ENCODE results near the gene HAUS8.
A peak's percentile ranks its signal among the peaks of the same experiment; 100 is the strongest.

Gene HAUS8

DNA sequence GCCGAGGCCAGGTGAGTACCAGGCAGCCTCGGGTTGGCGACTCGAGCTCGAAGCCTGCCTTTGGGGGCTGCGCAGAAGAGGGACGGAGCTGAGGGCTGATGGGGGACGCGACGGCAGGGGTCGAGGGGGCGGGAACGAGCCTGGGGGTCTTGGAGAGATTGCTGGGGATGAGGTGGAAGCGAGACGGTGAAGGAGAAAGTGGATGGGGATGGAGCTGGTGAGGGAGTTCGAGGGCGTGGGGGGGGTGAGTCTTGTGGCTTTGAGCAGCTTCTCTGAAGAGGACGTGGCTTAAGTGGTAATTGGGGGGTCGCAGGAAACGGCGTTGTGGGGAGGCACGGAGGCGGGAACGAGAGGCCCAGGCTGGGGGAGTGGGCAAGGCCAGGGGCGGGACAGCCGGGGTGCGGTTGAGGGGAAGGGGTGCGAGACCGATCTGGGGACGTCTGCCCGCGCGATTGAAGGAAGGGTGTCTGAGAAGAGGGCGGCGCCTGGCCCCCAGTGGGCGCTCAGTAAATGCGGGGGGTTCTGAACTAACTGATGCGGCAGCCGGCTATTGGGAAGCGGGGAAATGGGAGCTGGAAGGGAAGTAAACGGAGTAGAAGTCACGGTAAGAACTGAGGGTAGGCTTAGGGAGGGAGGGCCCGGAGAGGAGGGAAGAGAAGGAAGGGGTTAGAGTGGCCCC is 751 bp upstream of the HAUS8 start:
- DNase-seq, result peak; percentile 56

DNA sequence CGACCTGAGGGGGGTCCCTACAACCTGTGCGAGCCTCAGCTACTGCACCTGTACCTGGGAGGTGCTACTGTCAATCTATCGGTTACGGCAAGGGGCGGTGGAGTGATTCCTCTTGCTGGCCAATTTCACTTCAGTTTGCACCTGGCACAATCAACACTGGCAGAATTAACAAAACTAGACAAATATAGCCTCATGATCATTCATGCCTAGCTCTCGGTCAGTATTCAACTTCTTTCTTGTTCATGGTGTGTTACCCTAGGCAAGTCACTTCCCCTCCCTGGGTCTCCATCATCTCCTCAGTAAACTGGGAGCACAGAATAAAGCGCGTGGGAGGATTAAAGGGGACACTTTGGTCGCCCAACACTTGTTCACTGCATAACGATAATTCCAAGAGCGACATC is 618 bp downstream of the HAUS8 start:
- DNase-seq, result no peak

DNA sequence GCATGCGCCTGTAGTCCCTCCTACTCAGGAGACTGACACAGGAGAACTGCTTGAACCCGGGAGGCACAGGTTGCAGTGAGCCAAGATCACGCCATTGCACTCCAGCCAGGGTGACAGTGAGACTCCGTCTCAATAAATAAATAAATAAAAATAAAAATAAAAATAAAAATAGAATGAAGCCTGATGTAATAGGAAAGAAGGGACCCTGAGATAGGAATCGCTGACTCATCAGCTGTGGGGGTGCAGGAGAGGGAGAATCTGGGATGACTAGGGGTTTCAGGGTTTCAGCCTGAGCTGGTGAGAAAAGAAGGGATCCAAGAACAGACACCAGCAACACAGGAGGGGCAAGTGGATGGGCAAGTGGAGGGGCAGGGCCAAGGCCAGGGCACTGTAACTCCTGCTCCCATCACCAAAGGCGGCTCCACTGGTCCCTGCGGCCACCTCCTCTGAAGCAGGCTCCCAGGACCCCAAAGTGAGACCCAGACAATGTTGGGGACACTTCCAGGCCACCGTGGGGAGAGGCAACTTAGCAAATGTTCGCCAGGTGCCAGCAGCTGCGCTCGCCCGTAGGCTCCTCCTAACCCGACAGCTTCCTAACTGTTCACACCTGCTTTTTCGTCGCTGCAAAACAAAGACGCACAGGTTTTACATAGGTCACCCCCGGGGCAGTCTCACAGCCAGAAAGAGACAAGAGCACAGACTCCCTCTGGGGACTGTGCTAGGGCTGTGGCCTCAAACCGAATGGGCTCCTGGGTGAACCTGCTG is 1.2 kb downstream of the HAUS8 start:
- no peak for DNase-seq

DNA sequence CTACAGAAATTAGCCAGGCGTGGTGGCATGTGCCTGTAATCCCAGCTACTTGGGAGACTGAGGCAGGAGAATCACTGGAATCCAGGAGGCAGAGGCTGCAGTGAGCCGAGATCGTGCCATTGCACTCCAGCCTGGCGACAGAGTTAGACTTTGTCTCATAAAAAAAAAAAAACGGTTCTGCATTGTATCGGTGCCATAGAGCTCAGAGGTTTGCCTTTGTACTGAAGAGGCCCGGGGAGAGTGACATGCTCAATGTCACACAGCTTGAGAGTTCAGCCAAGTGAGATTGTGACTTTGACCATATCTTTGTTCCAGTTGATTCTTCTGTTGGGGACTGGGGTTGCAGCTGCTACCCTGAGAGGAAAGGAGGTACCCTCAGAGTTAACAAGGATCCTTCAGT is 4.3 kb downstream of the HAUS8 start:
- DNase-seq, result no peak

DNA sequence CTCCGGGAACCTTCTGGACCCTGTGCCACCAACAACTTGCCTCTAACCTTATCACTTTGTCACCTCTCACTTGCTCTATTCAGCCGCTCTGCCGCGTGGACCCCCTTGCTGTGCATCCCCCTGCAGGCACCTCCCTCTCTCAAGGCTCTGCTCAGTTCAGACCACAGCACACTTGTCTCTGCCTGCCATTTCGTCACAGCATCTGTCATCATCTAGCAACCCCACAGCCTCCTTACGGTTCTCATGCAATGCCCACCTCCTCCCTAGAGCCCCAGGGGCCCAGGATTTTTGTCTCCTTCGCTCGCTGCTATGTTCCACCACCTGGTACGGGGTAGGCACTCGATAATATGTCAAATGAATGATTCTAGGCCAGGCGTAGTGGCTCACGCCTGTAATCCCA is 4.8 kb downstream of the HAUS8 start:
- DNase-seq, result no peak

DNA sequence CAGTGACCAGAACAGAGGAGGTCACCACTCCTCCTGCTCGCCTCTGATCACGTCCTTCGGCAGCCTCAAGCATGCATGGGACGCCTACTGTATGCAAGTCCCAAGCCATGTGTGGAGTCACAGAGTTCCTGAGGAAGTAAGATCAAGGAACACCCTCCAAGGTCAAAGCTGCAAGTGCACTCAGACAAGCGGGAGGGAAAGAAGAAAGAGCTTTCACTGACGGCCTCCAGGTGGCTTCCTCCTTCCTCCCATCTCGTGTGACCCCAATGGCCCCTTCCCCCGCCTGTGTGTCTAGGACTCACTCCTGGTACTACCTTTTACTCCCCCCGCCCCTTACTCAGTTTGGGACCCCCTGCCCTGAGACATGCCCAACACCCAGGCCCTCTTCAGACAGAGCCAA is 6.1 kb downstream of the HAUS8 start:
- peak; percentile 12 for DNase-seq

DNA sequence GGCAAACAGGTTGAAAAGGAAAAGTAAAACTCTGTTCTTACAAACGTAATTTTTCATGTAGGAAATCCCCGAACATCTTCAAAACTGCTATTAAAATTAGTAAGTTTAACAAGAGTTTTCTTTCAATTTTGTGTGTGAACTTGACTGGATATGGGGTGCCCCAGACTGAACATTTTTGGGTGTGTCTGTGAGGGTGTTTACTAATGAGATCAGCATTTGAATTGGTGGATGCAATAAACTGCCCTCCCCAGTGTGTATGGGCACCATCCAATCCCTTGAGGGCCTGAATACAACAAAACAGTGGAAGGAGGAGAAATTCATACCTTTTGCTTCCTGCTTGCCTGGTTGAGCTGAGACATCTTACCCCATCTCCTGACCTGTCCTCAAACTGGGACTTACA is 11.8 kb downstream of the HAUS8 start:
- no peak for DNase-seq

DNA sequence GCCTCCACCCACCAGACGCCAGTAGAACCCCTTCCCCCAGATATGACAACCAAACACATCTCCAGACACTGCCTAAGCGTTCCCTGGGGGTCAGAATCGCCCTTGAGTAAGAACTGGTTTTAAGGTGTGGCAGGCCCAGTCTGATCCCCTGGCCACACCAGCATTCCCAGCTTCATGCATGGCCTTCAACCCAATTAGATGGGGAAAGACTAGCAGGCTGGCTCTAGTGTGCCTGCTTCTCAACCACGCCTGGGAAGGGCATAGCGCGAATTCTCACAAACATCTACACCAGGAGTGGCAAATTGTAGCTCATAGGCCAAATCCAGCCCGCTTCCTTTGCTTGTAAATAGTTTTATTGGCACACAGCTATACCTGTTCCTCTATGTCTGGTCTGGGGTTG is 13.6 kb downstream of the HAUS8 start:
- DNase-seq, result no peak

DNA sequence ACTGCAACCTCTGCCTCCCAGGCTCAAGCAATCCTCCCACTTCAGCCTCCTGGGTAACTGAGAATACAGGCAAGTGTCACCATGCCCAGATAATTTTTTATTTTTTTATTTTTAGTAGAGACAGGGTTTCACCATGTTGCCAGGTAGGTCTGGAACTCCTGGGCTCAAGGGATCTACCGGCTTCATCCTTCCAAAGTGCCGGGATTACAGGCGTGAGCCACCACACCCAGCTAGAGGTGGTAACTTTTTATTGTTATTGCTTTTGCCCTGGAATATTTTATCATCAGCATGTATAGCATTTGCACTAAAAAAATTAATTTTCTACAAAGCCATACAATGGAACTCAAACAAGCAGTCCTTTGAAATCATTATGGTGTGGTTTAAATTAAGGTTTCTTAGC is 14.0 kb downstream of the HAUS8 start:
- DNase-seq, result no peak

DNA sequence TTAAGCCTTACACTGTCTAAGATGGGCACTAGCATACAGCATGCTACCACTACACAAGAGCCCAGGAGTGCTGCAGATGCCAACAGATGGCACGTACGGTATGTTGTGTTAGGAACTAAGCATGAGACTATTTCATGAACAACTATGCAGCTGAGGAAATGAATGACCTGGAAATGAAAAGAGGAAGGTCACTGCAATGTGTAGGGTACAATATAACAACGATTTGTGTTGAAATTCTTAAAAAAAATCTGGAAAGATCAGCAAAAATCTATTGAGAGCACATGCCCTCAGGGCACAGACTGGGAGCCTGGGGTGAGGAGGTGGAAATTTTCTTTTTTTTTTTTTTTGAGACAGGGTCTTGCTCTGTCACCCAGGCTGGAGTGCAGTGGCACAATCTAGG is 14.4 kb downstream of the HAUS8 start:
- DNase-seq, result peak; percentile 70

DNA sequence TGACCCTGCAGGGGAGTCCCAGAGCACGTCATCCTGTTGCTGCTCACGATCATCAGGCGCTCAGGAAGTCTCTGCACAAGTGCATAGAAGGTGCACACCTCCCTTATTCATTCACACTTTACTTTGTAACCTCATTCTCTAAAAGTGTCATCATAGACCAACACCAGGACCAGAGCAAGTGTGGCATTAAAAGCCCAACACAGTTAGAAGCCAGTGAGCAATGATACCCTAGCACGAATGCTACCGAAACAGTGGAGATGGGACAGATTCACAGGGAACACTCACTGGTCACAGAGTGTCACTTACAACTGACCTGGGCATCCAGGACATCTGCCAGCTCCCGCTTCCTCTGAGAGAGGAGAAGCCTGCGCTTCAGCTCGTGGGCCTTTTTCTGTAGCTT is 17.0 kb downstream of the HAUS8 start:
- no peak for DNase-seq

DNA sequence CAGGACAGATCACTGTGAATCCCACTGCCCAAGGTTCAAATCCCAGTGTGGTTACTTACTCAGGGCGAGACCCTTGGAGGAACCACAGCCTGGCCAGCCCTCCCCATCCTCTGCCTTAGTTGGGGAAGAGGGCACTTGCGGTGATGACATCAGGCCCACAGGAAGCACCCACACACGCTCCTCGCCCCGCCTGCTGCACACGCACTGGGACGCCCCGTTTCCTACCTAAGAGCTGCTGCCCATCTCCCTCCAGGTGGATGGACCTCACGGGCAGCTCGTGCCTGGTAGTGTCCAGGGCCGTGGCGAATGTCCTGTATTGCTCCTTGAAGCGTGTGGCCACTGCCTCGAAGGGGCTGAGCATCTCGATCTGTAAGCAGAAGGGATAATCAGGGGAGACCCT is 19.6 kb downstream of the HAUS8 start:
- DNase-seq, result peak; percentile 10

DNA sequence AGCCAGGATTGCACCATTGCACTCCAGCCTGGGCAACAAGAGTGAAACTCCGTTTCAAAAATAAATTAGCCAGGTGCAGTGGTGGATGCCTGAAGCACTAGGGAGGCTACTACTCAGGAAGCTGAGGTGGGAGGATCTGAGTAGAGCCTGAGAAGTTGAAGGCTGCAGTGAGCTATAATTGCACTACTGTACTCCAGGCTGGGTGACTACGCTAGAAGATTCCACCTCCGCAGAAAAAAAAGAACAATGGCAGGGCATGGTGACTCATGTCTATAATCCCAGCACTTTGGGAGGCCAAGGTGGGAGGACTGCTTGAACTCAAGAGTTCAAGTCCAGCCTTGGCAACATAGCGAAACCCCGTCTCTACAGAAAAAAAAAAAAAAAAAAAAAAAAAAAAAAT is 20.5 kb downstream of the HAUS8 start:
- no peak for DNase-seq

DNA sequence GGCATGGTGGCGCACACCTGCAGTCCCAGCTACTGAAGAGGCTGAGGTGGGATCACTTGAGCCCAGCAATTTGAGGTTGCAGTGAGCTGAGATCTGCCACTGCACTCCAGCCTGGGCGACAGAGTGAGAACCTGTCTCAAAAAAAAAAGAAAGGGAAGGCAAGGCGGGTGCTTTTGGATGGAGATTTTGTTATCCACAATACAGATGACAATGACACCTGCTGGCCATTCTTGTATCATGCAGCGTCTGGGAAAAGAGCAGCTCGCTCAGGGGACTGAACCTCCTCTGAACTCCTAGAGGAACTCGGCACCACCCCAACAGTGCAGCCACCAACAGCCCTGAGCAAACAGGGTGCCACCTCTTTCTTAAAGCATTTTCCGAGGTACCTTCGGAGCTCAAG is 22.8 kb downstream of the HAUS8 start:
- peak; percentile 63 for DNase-seq

DNA sequence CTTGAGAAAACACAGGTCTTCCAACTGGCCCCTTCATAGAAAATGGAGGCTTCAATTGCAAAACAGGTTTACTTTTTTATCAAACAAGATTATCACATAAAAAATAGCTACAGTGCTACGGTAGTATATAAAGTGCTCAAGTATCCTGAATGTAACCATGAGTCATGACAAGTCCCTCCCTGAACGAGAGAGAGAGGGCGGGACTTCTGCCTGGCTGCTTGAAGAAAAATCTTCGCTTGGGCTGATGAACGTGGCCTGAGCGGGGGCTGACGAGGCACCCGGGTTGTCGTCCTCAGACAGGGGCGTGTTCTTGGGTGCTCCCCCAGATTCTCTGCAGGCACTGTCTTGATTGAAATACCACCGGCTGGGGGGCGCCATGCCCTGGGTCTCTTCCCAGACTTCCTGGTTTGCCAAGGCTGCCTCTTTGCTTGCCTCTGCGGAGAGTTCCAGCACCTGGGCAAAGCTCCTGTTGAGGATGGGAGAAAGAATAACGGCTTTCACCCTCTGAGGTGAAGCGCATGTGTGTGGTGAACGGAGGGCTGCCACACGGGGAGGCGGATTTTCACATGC is 25.5 kb downstream of the HAUS8 start:
- no peak for DNase-seq

DNA sequence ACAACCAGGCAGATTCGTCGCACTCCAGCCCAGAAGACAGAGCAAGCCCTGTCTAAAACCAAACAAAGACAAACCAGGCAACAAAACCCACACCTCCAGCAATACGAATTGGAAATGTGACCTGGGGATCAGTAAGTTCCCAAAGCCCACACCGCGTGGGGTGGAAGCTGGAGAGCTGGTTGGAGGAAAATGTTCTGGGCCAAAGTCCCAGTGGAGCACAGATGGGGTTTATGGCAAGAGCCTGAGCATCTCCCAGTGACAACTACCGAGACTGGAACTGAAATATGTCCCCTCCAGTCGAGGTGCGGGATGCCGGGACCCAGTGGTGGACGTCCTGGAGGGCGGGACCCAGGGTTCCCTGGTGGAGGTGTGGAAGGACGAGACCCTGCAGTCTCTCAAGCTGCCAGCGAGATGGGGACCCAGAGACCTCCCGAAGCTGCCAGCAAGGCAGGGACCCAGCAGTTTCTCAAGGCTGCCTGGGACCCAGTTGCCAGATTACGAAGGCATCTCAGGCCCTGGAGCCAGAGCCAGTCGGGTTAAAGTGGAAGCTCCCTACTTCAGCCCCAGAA is 26.3 kb downstream of the HAUS8 start:
- no peak for DNase-seq

DNA sequence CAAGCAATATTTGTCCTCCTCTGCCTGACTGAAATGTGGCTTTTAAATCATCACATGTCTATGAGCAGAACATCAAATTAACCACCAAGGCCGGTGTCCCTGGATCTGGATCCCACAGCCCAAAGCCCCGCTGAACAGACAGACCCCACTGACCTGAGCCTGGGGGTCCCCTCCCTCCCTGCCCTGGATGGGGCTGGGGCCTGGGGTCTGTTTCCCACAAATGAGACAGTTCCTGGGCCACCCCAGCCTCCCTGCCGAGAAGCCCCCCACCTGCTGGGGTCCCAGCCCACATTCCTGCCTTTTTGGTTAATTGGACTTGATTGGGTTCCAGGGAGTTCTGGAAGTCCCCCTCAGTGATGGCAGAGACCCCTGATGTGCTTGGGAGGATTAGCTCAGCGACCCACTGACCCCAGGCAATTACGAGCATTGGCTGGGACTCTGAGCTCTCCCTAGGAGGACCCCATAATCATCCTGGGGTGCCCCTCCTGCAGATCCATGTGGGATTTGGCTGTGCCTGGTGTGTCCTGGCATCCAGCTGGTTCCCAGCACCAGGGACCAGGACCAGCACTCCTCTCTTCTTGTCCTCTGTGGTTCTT is 29.2 kb downstream of the HAUS8 start:
- DNase-seq, result no peak

DNA sequence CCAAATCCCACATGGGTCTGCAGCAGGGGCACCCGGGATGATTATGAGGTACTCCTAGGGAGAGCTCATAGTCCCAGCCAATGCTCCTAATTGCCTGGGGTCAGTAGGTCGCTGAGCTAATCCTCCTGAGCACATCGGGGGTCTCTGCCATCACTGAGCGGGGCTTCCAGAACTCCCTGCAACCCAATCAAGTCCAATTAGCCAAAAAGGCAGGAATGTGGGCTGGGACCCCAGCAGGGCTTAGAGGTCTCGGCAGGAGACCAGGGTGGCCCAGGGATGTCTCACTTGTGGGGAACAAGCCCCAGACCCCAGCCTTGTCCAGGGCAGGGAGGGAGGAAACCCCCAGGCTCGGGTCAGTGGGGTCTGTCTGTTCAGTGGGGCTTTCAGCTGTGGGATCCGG is 31.5 kb downstream of the HAUS8 start:
- DNase-seq, result no peak

DNA sequence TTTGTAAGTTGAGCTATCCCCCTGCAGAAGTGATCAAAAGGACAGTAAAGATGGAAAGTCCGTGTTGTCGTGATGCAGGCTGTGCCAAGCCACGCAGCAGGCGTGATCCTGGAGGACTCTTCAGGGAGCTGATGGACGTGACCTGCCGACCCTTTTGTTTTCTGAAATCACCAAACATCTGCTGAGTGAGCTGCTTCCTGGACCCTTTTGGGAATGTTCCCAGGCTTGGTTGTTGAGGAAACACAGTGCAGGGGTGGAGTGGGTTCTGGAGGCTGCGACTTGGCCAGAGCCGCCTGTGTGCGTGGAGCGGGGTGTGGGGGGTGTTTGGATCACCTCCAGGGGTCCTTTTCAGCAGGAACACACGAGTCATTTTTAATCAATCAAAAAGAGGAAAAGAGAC is 33.3 kb downstream of the HAUS8 start:
- DNase-seq, result no peak

DNA sequence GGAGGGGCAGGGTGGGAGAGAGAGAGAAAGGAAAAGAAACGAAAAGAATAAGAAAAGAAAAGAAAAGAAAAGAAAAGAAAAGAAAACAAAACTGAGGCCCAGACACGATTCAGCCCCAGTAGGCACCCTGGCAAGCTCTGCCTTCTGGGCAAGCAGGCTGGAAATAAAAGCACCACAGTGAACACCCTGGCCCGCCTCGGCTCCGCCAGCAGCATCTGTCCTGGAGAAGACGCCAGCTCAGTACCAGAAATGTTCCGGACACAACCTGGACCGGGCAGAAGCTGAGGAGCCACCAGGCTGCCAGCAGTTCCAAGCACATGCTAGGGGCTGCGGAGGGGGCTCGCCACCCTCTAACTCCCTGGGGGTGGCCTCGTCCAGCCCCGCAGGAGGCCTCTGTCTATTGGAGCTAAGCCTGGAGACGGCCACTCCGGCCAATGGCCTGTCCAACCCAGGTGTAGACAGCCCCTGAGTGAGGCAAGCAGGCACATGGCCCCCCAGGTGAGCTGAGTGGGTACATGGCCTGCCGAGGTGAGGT is 37.2 kb downstream of the HAUS8 start:
- no peak for DNase-seq

DNA sequence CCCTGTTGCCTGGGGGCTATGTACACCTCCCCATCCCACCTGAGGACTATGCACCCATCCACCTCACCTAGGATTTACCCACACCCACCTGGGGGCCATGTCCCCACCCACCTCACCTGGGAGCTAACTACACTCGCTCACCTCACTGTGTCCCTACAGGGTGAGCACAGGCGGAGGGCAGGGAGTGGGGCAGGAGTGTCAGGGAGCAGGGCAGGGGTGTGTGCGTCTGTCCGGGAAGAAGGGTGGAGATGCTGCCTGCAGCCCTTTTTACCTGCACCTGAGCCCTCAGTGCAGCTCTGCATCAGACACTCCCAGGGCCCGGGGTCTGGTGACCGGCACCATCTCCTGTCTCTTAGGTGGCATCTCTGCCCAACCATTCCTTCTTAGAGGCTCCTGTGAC is 38.1 kb downstream of the HAUS8 start:
- DNase-seq, result no peak

DNA sequence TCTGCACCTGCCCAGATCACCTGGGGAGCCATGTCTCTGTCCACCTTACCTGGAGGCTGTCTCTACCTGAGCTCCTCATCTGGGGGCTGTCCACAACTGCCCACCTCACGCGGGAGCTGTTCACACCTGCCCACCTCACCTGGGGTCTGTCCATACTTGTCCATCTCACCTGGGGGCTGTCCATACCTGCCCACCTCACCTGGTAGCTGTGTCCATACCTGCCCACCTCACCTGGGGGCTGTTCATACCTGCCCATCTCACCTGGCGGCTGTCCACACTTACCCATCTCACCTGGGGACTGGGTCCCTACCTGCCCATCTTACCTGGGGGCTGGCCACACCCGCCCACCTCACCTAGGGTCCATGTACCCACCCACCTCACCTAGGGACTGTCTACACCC is 38.6 kb downstream of the HAUS8 start:
- no peak for DNase-seq

DNA sequence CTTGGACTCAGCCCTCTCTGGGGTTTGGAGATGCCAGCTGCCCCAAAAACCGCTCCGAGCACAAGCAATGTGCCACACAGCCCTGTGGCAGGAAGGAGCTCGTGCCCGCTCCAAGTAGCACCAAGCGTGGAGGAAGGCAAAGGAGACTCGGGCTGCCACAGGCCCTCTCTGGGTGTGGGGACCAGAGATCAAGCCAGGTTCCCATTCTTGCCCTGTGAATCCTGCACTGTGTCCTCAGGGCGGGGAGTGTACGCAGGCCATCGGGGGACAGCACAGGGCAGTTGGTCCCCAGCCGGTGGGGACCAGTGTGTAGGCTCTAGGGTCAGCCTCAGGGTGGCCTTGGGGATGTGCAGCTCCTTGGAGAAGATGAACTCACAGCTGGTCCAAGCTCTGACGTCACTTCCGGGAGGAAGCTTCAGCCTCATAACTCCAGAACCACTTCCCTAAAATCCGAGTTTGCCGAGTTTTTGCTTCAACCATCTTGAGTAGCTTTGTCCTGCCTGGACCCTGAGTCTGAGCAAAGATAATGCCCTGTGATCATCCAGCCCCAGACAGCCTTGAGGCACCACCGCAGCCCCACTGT is 39.3 kb downstream of the HAUS8 start:
- DNase-seq, result peak; percentile 90

Measured in inflammatory macrophage treated with lipopolysaccharide for 4 hours (primary cell).